Smooth muscle cell (in vitro differentiated cells): ENCODE data around the gene SHQ1. TPM values are rescaled to one million over a fixed set of nuclear protein-coding genes. Genes with fewer than 3 reads are reported as not detected.

Source experiments
- DNase-seq: peaks from one replicate; lab custom pipeline; 2025; ENCODE audit not compliant: unreplicated experiment; lab: John Stamatoyannopoulos, UW
- H2AFZ ChIP-seq: fragments of 200-600 bp; sonication (generic); 2 replicates; pipeline ENCODE4 v1.6.0; 2016; ENCODE audit warnings: antibody characterized with exemption, low read depth, mild to moderate bottlenecking
- H3F3A ChIP-seq: fragments of 200-600 bp; sonication (generic); 2 replicates; pipeline ENCODE4 v1.6.0; 2017; ENCODE audit warnings: antibody characterized with exemption, low read depth
- H3K27ac ChIP-seq: fragments of 200-600 bp; sonication (generic); 2 replicates; pipeline ENCODE4 v1.5.1; 2016; ENCODE audit warnings: low read depth, mild to moderate bottlenecking
- H3K27me3 ChIP-seq: fragments of 200-600 bp; sonication (generic); 2 replicates; pipeline ENCODE4 v1.6.1; 2016; ENCODE audit warnings: low read depth, mild to moderate bottlenecking
- H3K36me3 ChIP-seq: fragments of 200-600 bp; sonication (generic); 2 replicates; pipeline ENCODE4 v1.5.1; 2016; ENCODE audit warnings: low read depth
- H3K4me1 ChIP-seq: fragments of 200-600 bp; sonication (generic); 2 replicates; pipeline ENCODE4 v1.5.1; 2016; ENCODE audit warnings: low read depth
- H3K4me2 ChIP-seq: fragments of 200-600 bp; sonication (generic); 2 replicates; pipeline ENCODE4 v1.6.0; 2016; ENCODE audit warnings: mild to moderate bottlenecking
- H3K4me3 ChIP-seq: fragments of 200-600 bp; sonication (generic); 2 replicates; pipeline ENCODE4 v1.5.1; 2016; ENCODE audit warnings: mild to moderate bottlenecking
- H3K79me2 ChIP-seq: fragments of 200-600 bp; sonication (generic); 2 replicates; pipeline ENCODE4 v1.6.0; 2016; ENCODE audit warnings: low read depth, mild to moderate bottlenecking
- H3K9ac ChIP-seq: fragments of 200-600 bp; sonication (generic); 2 replicates; pipeline ENCODE4 v1.6.0; 2016; ENCODE audit warnings: low read depth
- H3K9me3 ChIP-seq: fragments of 200-600 bp; sonication (generic); replicated peaks from 2 replicates; pipeline ENCODE4 v1.5.1; 2016; ENCODE audit warnings: low read depth
- H4K20me1 ChIP-seq: fragments of 200-600 bp; sonication (generic); 2 replicates; pipeline ENCODE4 v1.6.0; 2016; ENCODE audit warnings: low read depth
- CTCF ChIP-seq: fragments of 200-600 bp; sonication (generic); IDR thresholded peaks from 2 replicates; pipeline ENCODE4 v1.5.1; 2017; ENCODE audit warnings: borderline replicate concordance, mild to moderate bottlenecking, antibody characterized with exemption; ENCODE audit not compliant: insufficient read depth, poor library complexity, severe bottlenecking
- WGBS: methylation state at CpG from one replicate; pipeline ENCODE4 v1.1.7; 2016; ENCODE audit warnings: low lambda C conversion rate; 5-methylcytosine and 5-hydroxymethylcytosine counted together
- polyA plus RNA-seq: library from polyadenylated mRNA; unstranded; fragments of >200 nt; fragmentation: Nextera tagmentation; extraction: Ambion mirVana; gene quantifications from 2 replicates; pipeline ENCODE4 v1.2.1, GENCODE V29; 2016
- total RNA-seq: library from RNA; depleted of rRNA; stranded (reverse); fragments of >200 nt; gene quantifications from 2 replicates; pipeline ENCODE4 v1.2.3, GENCODE V29; 2014

Gene SHQ1
- total and polyA plus RNA-seq, 2 experiments from 2014 or later, result 13.1 to 14.8 TPM

- H3K4me3 ChIP-seq, result no peak overlapping the region
- H4K20me1 ChIP-seq, result no peaks in the 10 kb centered on the region
- no peaks in the 10 kb centered on the region for H3K4me1 ChIP-seq
- WGBS, result 44% methylated on average over 5 of the region's 5 CpGs
- no peaks in the 10 kb centered on the region for H3K9me3 ChIP-seq
- H3K4me2 ChIP-seq, result peak overlapping the region; percentile 19
- peaks cover 11% of the 10 kb centered on the region for H3K27me3 ChIP-seq
- H3K27ac ChIP-seq, result peak overlapping the region; percentile 24
- no peaks in the 10 kb centered on the region for H3K79me2 ChIP-seq
- DNase-seq, result no peak
- no peaks in the 10 kb centered on the region for H3F3A ChIP-seq
- H3K9ac ChIP-seq, result no peak overlapping the region
- no peaks in the 10 kb centered on the region for H3K36me3 ChIP-seq
- no peak for TF ChIP-seq CTCF
- H2AFZ ChIP-seq, result no peak overlapping the region
Observed at GRCh38 chr3:72872183-72872582, 23.9 kb upstream of the SHQ1 start.

GRCh38 chr3:72862314-72863090 is 14.3 kb upstream of the SHQ1 start:
- Histone ChIP-seq H3K4me1 (no peaks in the 10 kb centered on the region), H3K9ac (no peak overlapping the region), H3K79me2 (no peaks in the 10 kb centered on the region), H3K27me3 (no peaks in the 10 kb centered on the region), H3K4me2 (no peak overlapping the region), H3K9me3 (no peaks in the 10 kb centered on the region), H3K36me3 (no peaks in the 10 kb centered on the region), H3K4me3 (no peak overlapping the region), H4K20me1 (no peaks in the 10 kb centered on the region), H3K27ac (no peak overlapping the region), H2AFZ (no peak overlapping the region), H3F3A (no peaks in the 10 kb centered on the region)
- TF ChIP-seq CTCF, result no peak
- DNase-seq, result no peak
- WGBS, result 77% methylated on average over 7 of the region's 7 CpGs

- no peaks in the 10 kb centered on the region for H3K9me3 ChIP-seq
- no peaks in the 10 kb centered on the region for H3K79me2 ChIP-seq
- WGBS, result 96% methylated on average over 1 of the region's 1 CpG
- H3F3A ChIP-seq, result no peaks in the 10 kb centered on the region
- no peaks in the 10 kb centered on the region for H3K36me3 ChIP-seq
- H3K4me3 ChIP-seq, result no peak overlapping the region
- no peaks in the 10 kb centered on the region for H3K4me1 ChIP-seq
- no peak overlapping the region for H3K9ac ChIP-seq
- H3K4me2 ChIP-seq, result no peak overlapping the region
- no peak for DNase-seq
- no peak overlapping the region for H3K27ac ChIP-seq
- H3K27me3 ChIP-seq, result no peaks in the 10 kb centered on the region
- no peaks in the 10 kb centered on the region for H4K20me1 ChIP-seq
- TF ChIP-seq CTCF, result no peak
- H2AFZ ChIP-seq, result no peak overlapping the region
Observed at GRCh38 chr3:72860846-72861245, 12.6 kb upstream of the SHQ1 start.

GRCh38 chr3:72860053-72860452 is 11.8 kb upstream of the SHQ1 start:
- no peak for DNase-seq
- Histone ChIP-seq H2AFZ (no peak overlapping the region), H3K4me3 (no peak overlapping the region), H3K27me3 (no peaks in the 10 kb centered on the region), H4K20me1 (no peaks in the 10 kb centered on the region), H3K79me2 (no peaks in the 10 kb centered on the region), H3K9ac (no peak overlapping the region), H3K9me3 (no peaks in the 10 kb centered on the region), H3K27ac (no peak overlapping the region), H3K4me1 (no peaks in the 10 kb centered on the region), H3K4me2 (no peak overlapping the region), H3F3A (no peaks in the 10 kb centered on the region), H3K36me3 (no peaks in the 10 kb centered on the region)
- WGBS, result 82% methylated on average over 5 of the region's 5 CpGs
- no peak for TF ChIP-seq CTCF
